Pancreas (tissue), 10 donors: Measurements from ENCODE around the gene PPP2R2C. TPM values are rescaled to one million over a fixed set of nuclear protein-coding genes. Genes with fewer than 3 reads are reported as not detected.

Experiments
- ATAC-seq, 4 donors: fragments of 200-7000 bp; cut with Tn5 transposase; one replicate each; pipeline versions ENCODE4 v1.8.0 to v1.9.1; 2020; ENCODE audit warnings: mild to moderate bottlenecking in 4 of 4, moderate library complexity in 4 of 4
- DNase-seq, 6 donors: peaks; one replicate each; pipeline ENCODE4 v3.0.0-alpha.2; 2020
- FAIRE-seq: peaks from 2 replicates; lab custom pipeline; 2012; peaks lifted over from hg19 to GRCh38; lab: Jason Lieb, UNC
- H3K27ac ChIP-seq, 4 donors: fragments of 200-600 bp; sonication (generic); 1 replicate in 3 of 4; 2 replicates in 1 of 4; pipeline versions ENCODE4 v1.5.0 to v1.8.0; 2020
- H3K27me3 ChIP-seq, 4 donors: fragments of 200-600 bp; one replicate each; pipeline ENCODE4 v1.8.0; 2021
- H3K36me3 ChIP-seq, 3 donors: fragments of 200-600 bp; sonication (generic) in 1 of 3; one replicate each; pipeline versions ENCODE4 v1.5.0 to v1.8.0; 2020 to 2021
- H3K4me1 ChIP-seq, 3 donors: fragments of 200-600 bp; one replicate each; pipeline ENCODE4 v1.8.0; 2021
- H3K4me3 ChIP-seq, 4 donors: fragments of 200-600 bp; sonication (generic) in 2 of 4; one replicate each; pipeline versions ENCODE4 v1.5.0 to v1.8.0; 2020 to 2021
- H3K9me3 ChIP-seq, 4 donors: fragments of 200-600 bp; one replicate each; pipeline ENCODE4 v1.8.0; 2021
- WGBS, 2 donors: extraction: QIAGEN DNeasy Blood & Tissue Kit; methylation state at CpG; one replicate each; pipeline ENCODE4 v1.1.7; 2013; 5-methylcytosine and 5-hydroxymethylcytosine counted together
- intact Hi-C, 3 donors: fragments of 100-400 bp; cut with DNase I; formaldehyde crosslinking; loops; one replicate each; pipeline versions ENCODE4 v1.11.1 to v1.14.2; 2022
- polyA plus RNA-seq, 2 donors: library from polyadenylated mRNA; stranded (reverse); fragments of 200-250 nt; gene quantifications; one replicate each; pipeline ENCODE4 v1.2.3, GENCODE V29; 2013
- total RNA-seq, 6 donors: library from RNA; stranded (reverse); fragmentation: NEBNext Ultra II Directional in 4 of 6; extraction: Animal tissue kit (Norgen Biotek cat#: 25700) in 4 of 6; gene quantifications; one replicate each; pipeline versions ENCODE4 v1.2.1 to v1.2.4, GENCODE V29; 2021 to 2023
- TF ChIP-seq, protein P1 (sequence below), 4 donors: fragments of 200-600 bp; sonication (generic) in 3 of 4; IDR thresholded peaks; one replicate each; pipeline versions ENCODE4 v1.5.0 to v1.8.0; 2021; ENCODE audit warnings: antibody characterized with exemption in 4 of 4
- donor health status: healthy with polysubstance abuse.
- donor health status: DM: no; HTN: no; CAD: no; lungs with moderate emphysema.
- donor health status: DM: no; HTN: no; CAD: no.
- donor health status: control.
- donor health status: control.
- donor health status: Bipolar disorder and iron deficiency.
- donor health status: DM: yes; HTN: yes; CAD: no.
- donor health status: DM: no; HTN: no; CAD: no.
- donor health status: DM: no; HTN: no; CAD: no.
- donor health status: DM: yes; HTN: yes; CAD: no.

PPP2R2C gene
- 1 to 10 TPM in 1 of 6 donors, under 1 TPM in 5; 0.05 to 1.1 (median 0.54) TPM for total RNA-seq
- 1 to 10 TPM in 1 of 2 donors, under 1 TPM in 1; 0.42 to 2.0 TPM for polyA plus RNA-seq

GRCh38 chr4:6472387-6473263, at the start of gene PPP2R2C:
TSS of gene PPP2R2C (minus strand) at chr4:6472614. CDS start at chr4:6472229, 385 bp downstream.
- no peak within 1 kb of the TSS for H3K27ac ChIP-seq
- H3K9me3 ChIP-seq: no peaks in the 10 kb centered on the region
- TF ChIP-seq, protein P1, sequence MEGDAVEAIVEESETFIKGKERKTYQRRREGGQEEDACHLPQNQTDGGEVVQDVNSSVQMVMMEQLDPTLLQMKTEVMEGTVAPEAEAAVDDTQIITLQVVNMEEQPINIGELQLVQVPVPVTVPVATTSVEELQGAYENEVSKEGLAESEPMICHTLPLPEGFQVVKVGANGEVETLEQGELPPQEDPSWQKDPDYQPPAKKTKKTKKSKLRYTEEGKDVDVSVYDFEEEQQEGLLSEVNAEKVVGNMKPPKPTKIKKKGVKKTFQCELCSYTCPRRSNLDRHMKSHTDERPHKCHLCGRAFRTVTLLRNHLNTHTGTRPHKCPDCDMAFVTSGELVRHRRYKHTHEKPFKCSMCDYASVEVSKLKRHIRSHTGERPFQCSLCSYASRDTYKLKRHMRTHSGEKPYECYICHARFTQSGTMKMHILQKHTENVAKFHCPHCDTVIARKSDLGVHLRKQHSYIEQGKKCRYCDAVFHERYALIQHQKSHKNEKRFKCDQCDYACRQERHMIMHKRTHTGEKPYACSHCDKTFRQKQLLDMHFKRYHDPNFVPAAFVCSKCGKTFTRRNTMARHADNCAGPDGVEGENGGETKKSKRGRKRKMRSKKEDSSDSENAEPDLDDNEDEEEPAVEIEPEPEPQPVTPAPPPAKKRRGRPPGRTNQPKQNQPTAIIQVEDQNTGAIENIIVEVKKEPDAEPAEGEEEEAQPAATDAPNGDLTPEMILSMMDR (IDR thresholded peaks at IDR 0.05): no peak
- peaks cover 0 to 21% (median 0%) of the 10 kb centered on the region in 4 donors for H3K27me3 ChIP-seq
- peak within 1 kb of the TSS in 1 of 4 donors; percentile 41 for H3K4me3 ChIP-seq
- peak in 3 of 4 donors; percentile 50 to 70 (median 65) for ATAC-seq
- H3K4me1 ChIP-seq: peaks cover 0 to 2% (median 0%) of the 10 kb centered on the region in 3 donors
- intact Hi-C loops: no loop called here
- peak in 1 of 6 donors; percentile 66 for DNase-seq
- 2 to 4% methylated on average over 32 to 85 of the region's 86 CpGs for WGBS, 2 donors
- no peak for FAIRE-seq
- no peaks in the 10 kb centered on the region for H3K36me3 ChIP-seq

- TF ChIP-seq, protein P1 (IDR thresholded peaks at IDR 0.05): no peak
- Histone ChIP-seq H3K4me1 (no peaks in the 10 kb centered on the region), H3K9me3 (no peaks in the 10 kb centered on the region), H3K27ac (no peak overlapping the region), H3K4me3 (no peak overlapping the region), H3K36me3 (no peaks in the 10 kb centered on the region), H3K27me3 (no peaks in the 10 kb centered on the region)
- ATAC-seq (no peak), DNase-seq (no peak), FAIRE-seq (no peak)
- WGBS, 2 donors: 60 to 73% methylated on average over 6 of the region's 6 CpGs
- intact Hi-C loops: no loop called here
Observed at GRCh38 chr4:6520978-6521377, 48.6 kb upstream of the PPP2R2C start.

GRCh38 chr4:6520051-6520636, 47.7 kb upstream of the PPP2R2C start:
- intact Hi-C loops: no loop called here
- WGBS, 2 donors: 42 to 55% methylated on average over 11 of the region's 11 CpGs
- Histone ChIP-seq H3K4me3 (no peak overlapping the region), H3K27me3 (no peaks in the 10 kb centered on the region), H3K27ac (no peak overlapping the region), H3K36me3 (no peaks in the 10 kb centered on the region), H3K4me1 (no peaks in the 10 kb centered on the region), H3K9me3 (no peaks in the 10 kb centered on the region)
- ATAC-seq: no peak
- DNase-seq: no peak
- TF ChIP-seq, protein P1 (IDR thresholded peaks at IDR 0.05): no peak
- FAIRE-seq: no peak

DNA sequence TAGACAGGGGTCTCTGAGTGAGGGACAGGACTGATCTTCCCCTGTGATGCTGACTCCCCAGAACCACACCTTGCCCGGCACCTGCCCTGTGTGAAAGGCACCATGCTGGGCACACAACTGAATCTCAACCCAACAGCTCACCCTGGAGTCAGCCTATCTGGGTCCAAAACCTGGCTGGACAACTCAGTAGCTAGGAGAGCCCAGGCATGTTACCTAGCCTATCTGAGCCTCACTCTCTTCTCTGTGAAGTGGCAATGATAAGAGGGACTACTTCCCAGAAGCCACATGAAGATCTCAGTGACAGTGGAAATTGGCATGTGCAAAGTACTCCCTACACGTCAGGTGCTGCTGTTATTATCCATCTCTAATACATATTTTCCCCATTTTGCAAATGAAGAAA, 44.8 kb upstream of the PPP2R2C start:
- no peaks in the 10 kb centered on the region for H3K36me3 ChIP-seq
- DNase-seq: no peak
- H3K9me3 ChIP-seq: no peaks in the 10 kb centered on the region
- 54 to 65% methylated on average over 2 of the region's 2 CpGs for WGBS, 2 donors
- H3K27me3 ChIP-seq: no peaks in the 10 kb centered on the region
- no peak for FAIRE-seq
- intact Hi-C loops: no loop called here
- TF ChIP-seq, protein P1 (IDR thresholded peaks at IDR 0.05): no peak
- no peak overlapping the region for H3K27ac ChIP-seq
- no peaks in the 10 kb centered on the region for H3K4me1 ChIP-seq
- H3K4me3 ChIP-seq: no peak overlapping the region
- no peak for ATAC-seq
